ES-I3 (cell line): ENCODE measurements around the gene CASP3.
"Not testable (repeated sequence)": the region's sequence is repeated elsewhere in the genome, so short reads cannot be mapped to it uniquely, and the experiment has no call there.

Source experiments
- H3K36me3 ChIP-seq: 2 replicates; pipeline ENCODE4 v1.6.1; 2013; ENCODE audit warnings: mild to moderate bottlenecking, low read length, control low read depth, moderate library complexity; ENCODE audit not compliant: insufficient read depth
- H3K4me1 ChIP-seq: 2 replicates; pipeline ENCODE4 v1.6.1; 2013; ENCODE audit warnings: mild to moderate bottlenecking, control low read depth, low read length; ENCODE audit not compliant: insufficient read depth
- H3K9ac ChIP-seq: 2 replicates; pipeline ENCODE4 v1.6.1; 2013; ENCODE audit warnings: low read depth, mild to moderate bottlenecking, low read length, moderate library complexity
- H3K9me3 ChIP-seq: 2 replicates; pipeline ENCODE4 v1.6.1; 2013; ENCODE audit warnings: mild to moderate bottlenecking, low read length, moderate library complexity; ENCODE audit not compliant: control insufficient read depth, insufficient read depth

CASP3 gene

GRCh38 chr4:184635381-184635780, 13.9 kb downstream of the CASP3 start:
- H3K9ac ChIP-seq = no peak overlapping the region
- H3K4me1 ChIP-seq = no peaks in the 10 kb centered on the region
- peaks cover 37% of the 10 kb centered on the region for H3K36me3 ChIP-seq
- no peaks in the 10 kb centered on the region for H3K9me3 ChIP-seq

- Histone ChIP-seq H3K9me3 (no peaks in the 10 kb centered on the region), H3K9ac (no peak overlapping the region), H3K36me3 (peaks cover 38% of the 10 kb centered on the region), H3K4me1 (no peaks in the 10 kb centered on the region)
Observed at GRCh38 chr4:184632842-184633241, 16.4 kb downstream of the CASP3 start.

- peaks cover 19% of the 10 kb centered on the region for H3K36me3 ChIP-seq
- no peak overlapping the region for H3K9ac ChIP-seq
- no peaks in the 10 kb centered on the region for H3K4me1 ChIP-seq
- H3K9me3 ChIP-seq = peaks cover 7% of the 10 kb centered on the region
Observed at GRCh38 chr4:184628103-184628502, 21.1 kb downstream of the CASP3 start.

GRCh38 chr4:184625783-184626596, 23.3 kb downstream of the CASP3 start:
- not testable (repeated sequence) for H3K4me1 ChIP-seq, H3K9ac ChIP-seq, H3K9me3 ChIP-seq
- peaks cover 14% of the 10 kb centered on the region for H3K36me3 ChIP-seq

- Histone ChIP-seq H3K4me1 (no peaks in the 10 kb centered on the region), H3K36me3 (peaks cover 10% of the 10 kb centered on the region), H3K9ac (no peak overlapping the region), H3K9me3 (peaks cover 7% of the 10 kb centered on the region)
Observed at GRCh38 chr4:184624972-184625554, 24.2 kb downstream of the CASP3 start.

GRCh38 chr4:184624504-184624903, 24.7 kb downstream of the CASP3 start:
- not testable (repeated sequence) for H3K4me1 ChIP-seq, H3K36me3 ChIP-seq, H3K9me3 ChIP-seq, H3K9ac ChIP-seq

GRCh38 chr4:184621518-184621917, 27.7 kb downstream of the CASP3 start:
- Histone ChIP-seq H3K9me3 (peaks cover 4% of the 10 kb centered on the region), H3K36me3 (peaks cover 3% of the 10 kb centered on the region; the same call in 1 of the 2 replicates), H3K4me1 (peaks cover 10% of the 10 kb centered on the region), H3K9ac (no peak overlapping the region)

- no peak overlapping the region for H3K9ac ChIP-seq
- peaks cover 10% of the 10 kb centered on the region for H3K4me1 ChIP-seq
- H3K9me3 ChIP-seq = no peaks in the 10 kb centered on the region; the same call in 1 of the 2 replicates
- H3K36me3 ChIP-seq = no peaks in the 10 kb centered on the region
Observed at GRCh38 chr4:184620212-184620867, 28.9 kb downstream of the CASP3 start.

- H3K9me3 ChIP-seq = no peaks in the 10 kb centered on the region; the same call in 1 of the 2 replicates
- H3K36me3 ChIP-seq = no peaks in the 10 kb centered on the region
- H3K4me1 ChIP-seq = peaks cover 10% of the 10 kb centered on the region
- H3K9ac ChIP-seq = no peak overlapping the region
Observed at GRCh38 chr4:184617600-184618196, 31.5 kb downstream of the CASP3 start.

GRCh38 chr4:184616633-184617551, 32.4 kb downstream of the CASP3 start:
- Histone ChIP-seq H3K36me3 (no peaks in the 10 kb centered on the region), H3K9me3 (no peaks in the 10 kb centered on the region; the same call in 1 of the 2 replicates), H3K4me1 (peaks cover 12% of the 10 kb centered on the region), H3K9ac (no peak overlapping the region; the same call in 1 of the 2 replicates)

- peaks cover 14% of the 10 kb centered on the region for H3K4me1 ChIP-seq
- not testable (repeated sequence) for H3K36me3 ChIP-seq
Observed at GRCh38 chr4:184616168-184616567, 33.1 kb downstream of the CASP3 start.

GRCh38 chr4:184614509-184614908, 34.7 kb downstream of the CASP3 start:
- no peak overlapping the region for H3K9ac ChIP-seq

More at GRCh38 chr4:184616168-184616567, 33.1 kb downstream of the CASP3 start:
- not testable (repeated sequence) for H3K9me3 ChIP-seq, H3K9ac ChIP-seq

GRCh38 chr4:184613405-184613804, 35.8 kb downstream of the CASP3 start:
- H3K9me3 ChIP-seq = no peaks in the 10 kb centered on the region; the same call in 1 of the 2 replicates
- H3K36me3 ChIP-seq = no peaks in the 10 kb centered on the region
- H3K9ac ChIP-seq = no peak overlapping the region
- peaks cover 14% of the 10 kb centered on the region for H3K4me1 ChIP-seq

More at GRCh38 chr4:184614509-184614908, 34.7 kb downstream of the CASP3 start:
- H3K36me3 ChIP-seq = no peaks in the 10 kb centered on the region
- no peaks in the 10 kb centered on the region; the same call in 1 of the 2 replicates for H3K9me3 ChIP-seq
- peaks cover 14% of the 10 kb centered on the region for H3K4me1 ChIP-seq
